Skeletal muscle cell (primary cell): ENCODE results near the gene EZH1.
"Not testable (repeated sequence)": the region's sequence is repeated elsewhere in the genome, so short reads cannot be mapped to it uniquely, and the experiment has no call there.

Experiments used
- DNase-seq: peaks from one replicate; pipeline ENCODE4 v3.0.0-alpha.2; 2010; ENCODE audit warnings: low read depth
- H3K4me3 ChIP-seq: 2 replicates; pipeline ENCODE4 v1.5.1; 2011; ENCODE audit warnings: low read depth, mild to moderate bottlenecking, control low read depth, low read length, moderate library complexity

EZH1 gene

GRCh38 chr17:42773290-42774035 is 28.6 kb upstream of the EZH1 start, which contains the start of gene VPS25:
Gene VPS25 (plus strand): TSS chr17:42773449. CDS start chr17:42773476, 27 bp downstream.
- H3K4me3 ChIP-seq: peak within 1 kb of the TSS; percentile 97
- peak; percentile 51 for DNase-seq

- no peak for DNase-seq
- peak overlapping the region; percentile 97 for H3K4me3 ChIP-seq
These were observed 28.1 kb upstream of the EZH1 start for GRCh38 chr17:42772945-42773289.

GRCh38 chr17:42769964-42770363 is 25.1 kb upstream of the EZH1 start:
- DNase-seq, H3K4me3 ChIP-seq: not testable (repeated sequence)

GRCh38 chr17:42768006-42768405 is 23.2 kb upstream of the EZH1 start:
- H3K4me3 ChIP-seq, DNase-seq: not testable (repeated sequence)

DNA sequence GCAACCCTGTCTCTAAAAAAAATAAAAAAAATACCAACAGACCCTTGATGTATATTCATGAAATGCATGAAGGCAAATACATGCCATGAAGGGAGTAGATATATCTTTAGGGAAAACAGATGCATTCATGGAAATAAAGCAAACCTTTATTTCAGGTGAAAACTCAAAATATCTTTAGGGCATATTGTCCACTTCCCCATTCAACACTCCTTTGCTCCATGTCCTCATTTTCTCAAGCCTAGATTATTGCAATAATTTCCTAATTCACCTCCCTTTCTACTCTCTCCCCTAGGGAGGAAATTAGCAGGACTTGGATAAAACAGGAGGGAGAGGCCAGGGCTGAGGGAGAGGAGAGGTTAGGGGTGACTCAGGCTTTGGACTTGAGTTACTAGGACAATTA is 22.7 kb upstream of the EZH1 start:
- no peak overlapping the region for H3K4me3 ChIP-seq
- no peak for DNase-seq

- DNase-seq: no peak
- no peak overlapping the region for H3K4me3 ChIP-seq
These were observed 21.3 kb upstream of the EZH1 start for GRCh38 chr17:42766124-42766523.

DNA sequence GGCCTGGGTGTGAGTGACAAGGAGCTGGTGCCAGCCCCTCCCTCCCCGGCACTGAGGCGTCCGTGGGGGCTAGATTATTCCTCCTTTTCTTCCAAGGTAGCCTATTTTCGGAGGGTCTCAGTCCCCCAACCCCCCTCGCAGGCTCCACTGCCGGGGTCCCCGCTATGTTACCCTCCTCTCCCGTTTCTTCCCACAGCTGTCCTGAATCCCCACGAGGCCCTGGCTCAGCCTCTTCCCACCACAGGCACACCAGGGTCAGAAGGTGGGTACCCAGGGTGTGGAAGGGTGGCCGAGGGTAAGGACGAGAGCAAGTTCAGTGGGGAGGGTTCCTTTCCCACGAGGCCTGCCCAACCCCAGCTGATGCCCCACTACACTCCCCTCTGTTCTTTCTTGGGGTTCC is 16.8 kb upstream of the EZH1 start:
- H3K4me3 ChIP-seq: peak overlapping the region; percentile 44
- no peak for DNase-seq

DNA sequence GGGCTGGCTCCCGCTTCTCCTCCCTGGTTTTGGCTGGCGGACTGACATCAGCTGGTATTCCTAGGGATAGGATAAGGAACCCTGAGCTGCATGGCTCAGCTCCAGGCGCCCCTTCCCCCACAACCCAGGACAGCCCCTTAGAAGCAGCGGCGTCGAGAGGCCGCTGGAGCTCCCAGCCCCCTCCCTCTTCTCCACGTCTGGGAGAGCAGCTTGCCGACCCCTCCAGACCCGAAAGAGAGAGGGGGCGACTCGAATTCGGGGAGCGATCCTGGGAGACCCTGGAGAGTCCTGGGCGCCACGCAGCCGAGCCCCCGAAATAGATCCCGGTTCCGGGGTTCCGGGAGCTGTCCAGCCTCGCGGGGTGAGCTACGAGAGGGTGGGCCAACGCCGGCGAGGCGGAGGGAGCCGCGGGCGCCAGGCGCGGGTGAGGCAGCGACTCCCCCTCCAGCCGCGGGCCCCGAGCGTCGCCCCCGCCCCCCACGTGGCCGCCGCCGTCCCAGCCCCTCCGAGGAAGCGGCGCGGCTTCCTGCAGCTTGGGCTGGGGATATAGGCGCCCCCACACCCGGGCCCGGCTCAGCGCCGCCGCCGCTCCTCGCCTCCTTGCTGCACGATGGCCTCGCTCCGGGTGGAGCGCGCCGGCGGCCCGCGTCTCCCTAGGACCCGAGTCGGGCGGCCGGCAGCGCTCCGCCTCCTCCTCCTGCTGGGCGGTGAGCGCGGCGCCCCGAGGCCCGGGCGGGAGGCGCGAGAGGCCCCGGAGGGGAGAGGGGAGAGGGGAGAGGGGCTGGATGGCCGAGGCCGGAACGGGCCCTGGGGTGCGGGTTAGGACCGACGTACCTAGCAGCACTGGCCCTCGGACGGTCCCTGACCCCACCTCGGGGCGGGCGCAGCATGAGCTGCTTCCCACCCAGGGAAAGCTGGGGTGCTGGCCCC is 16.1 kb upstream of the EZH1 start, which contains the start of gene RAMP2:
RAMP2 (plus strand) TSS at position 576 of the 930 bp plus-strand sequence; CDS start at position 611, 35 bp downstream.
- H3K4me3 ChIP-seq: peak within 1 kb of the TSS; percentile 44
- DNase-seq: no peak

DNA sequence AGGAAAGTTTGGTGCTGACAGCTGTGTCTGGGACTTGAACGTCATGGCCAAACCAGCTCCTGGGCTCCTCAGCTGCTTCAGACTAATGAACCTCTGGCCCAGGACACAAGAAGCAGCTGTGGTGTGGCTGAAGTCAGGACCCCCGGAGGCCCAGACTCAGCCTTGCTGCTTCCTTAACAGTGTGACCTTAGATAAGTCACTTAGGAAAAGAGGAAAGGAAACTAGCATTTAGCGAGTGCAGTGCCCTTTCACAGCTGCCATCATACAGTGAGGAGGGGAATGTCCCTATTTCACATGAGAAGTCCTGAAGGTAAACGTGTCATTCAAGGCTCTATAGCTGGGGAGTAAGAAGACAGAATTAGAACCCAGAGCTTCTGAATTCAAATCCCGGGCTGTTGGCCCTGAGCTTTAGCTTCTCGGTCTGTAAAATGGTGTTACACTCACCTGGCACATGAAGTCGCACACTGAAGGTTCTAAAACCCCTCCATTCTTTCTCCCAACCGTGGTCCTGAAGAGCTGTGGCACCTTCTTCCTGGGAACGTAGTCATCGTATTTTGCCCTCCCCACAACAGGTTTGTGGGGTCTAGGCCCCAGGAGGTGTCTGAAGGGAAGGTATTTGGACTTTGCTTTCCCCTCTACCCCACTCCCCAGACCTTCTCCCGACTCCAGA is 15.3 kb upstream of the EZH1 start:
- peak overlapping the region; percentile 44 for H3K4me3 ChIP-seq
- DNase-seq: no peak

DNA sequence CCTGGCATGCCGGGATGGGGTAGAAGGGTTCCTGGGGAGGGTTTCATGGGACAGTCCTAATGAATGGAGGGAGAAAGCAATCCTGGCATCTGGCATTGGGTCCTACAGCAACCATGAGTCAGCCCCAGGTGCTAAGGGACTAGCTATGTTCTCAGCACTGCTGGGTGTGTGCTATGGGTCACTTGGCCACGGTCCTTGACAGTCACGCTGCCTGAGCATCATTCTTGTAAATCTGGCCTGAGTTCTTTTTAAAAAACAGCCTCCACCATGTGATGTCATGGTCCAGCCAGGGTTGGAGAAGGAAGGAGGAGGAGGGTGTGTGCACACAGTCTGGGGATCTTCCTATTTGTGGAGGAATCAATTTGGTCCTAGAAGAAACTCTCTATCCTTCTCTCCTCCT is 9.9 kb upstream of the EZH1 start:
- DNase-seq: no peak

DNA sequence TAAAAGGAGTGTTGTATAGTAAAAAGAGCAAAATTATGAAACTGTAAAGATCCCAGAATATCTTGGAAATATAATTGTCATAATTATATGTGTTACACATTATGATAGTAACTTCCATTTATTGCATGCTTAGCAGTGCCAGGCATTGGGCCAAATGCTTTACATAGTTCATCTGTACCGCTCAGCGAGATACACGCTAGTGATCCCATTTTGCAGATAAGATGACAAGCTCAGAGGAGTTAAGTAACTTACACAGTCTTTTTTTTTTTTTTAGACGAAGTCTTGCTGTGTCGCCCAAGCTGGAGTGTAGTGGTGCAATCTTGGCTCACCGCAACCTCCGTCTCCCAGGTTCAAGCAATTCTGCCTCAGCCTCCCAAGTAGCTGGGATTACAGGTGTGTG is 6.8 kb upstream of the EZH1 start:
- DNase-seq: no peak

More for the DNA sequence above, 9.9 kb upstream of the EZH1 start:
- H3K4me3 ChIP-seq: no peak overlapping the region

DNA sequence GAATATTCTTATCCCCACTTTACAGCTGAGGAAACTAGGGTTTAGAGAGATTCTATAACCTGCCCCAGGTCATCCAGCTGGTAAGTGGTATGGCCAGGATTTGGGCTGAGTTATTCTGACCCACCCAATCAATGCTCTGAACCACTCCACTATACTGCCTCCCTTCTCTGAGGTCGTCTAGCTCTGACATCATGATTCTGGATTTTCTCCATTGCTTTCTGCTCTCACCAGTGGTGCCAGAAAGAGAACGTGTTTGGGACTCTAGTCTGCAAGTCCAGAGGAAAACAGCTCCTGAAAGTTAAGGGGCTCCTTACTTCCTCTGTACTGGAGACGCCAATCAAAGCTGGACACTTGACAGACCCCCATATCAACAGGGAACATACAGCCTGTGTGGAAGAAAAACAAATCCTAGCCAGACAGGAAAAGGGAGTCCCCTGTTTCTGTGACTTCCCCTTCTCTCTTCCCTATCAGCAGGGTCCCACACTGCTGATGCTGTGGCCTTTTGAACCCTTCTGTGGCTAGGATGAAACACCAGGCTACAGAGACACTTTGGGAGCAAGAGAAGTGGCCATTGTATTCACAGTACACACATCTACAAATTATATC is 6.0 kb upstream of the EZH1 start:
- no peak overlapping the region for H3K4me3 ChIP-seq
- DNase-seq: no peak

More for the DNA sequence above, 6.8 kb upstream of the EZH1 start:
- no peak overlapping the region for H3K4me3 ChIP-seq

DNA sequence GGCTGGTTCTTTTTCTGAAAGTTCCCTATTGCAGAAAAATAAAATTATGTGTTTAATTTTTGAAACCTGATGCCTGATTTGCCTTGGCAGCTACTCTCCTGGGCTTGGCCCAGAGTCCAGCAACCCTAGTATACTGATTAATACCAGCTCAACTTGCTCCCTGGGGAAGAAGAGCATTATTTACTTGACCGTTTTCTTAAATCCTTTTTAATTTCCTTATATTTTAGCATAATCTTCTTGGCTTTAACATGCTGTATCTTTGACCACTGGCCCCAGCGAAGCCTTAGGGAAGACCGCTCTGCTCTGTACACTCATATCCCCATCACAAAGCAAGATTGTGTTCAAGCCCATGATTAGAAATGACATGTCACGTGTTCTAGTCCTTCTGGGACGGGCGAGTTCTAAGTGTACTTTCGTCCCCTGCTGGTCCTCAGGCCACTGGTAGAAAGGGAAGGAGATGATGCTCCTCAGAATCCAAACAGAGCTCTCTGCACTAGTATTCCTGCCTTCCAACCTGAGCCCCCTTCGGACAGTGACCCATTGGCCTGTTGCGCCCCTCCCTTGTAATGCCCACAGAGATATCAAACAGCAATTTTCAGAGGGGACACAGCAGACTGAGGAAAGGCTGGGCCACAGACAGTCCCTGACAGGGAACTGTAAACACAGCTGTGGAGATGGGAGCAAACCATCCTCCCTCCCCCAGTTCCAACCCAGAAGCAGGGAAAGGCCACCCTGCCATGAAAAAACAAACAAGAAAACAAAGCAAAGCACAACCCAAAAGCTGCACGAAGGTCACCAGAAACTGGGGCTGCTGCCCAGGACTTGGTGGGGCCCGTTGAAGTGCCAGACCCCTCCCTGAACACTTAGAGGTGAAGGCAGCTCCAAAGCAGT is 4.3 kb upstream of the EZH1 start:
- no peak for DNase-seq
- H3K4me3 ChIP-seq: no peak overlapping the region

GRCh38 chr17:42748202-42748907 is 3.5 kb upstream of the EZH1 start:
- no peak for DNase-seq
- H3K4me3 ChIP-seq: no peak overlapping the region

DNA sequence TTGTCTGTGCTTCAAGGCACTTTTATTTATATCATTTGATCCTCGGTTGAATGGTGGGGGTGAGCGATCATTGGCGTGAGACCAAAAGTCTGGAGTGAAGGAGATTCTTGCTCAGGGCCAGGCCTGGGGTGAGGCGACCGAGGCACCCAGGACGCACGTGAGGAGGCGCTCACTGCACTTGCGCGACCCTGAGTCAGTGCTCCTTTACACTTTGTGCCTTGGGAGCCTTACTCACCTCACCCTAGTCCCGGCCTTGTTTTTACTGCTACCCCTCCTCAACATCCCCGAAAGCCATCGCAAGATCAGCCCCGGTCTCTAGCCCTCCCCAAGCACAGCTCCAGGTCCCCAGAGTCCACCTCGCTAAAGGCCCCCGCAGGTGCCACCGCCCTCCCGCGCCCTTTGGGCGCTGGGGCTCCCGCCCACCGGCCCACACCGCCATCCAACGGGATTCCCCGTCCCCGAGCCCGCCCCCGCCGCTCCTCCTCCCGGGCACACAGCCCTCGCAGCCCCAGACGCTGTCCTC is 496 bp downstream of the EZH1 start:
- no peak for DNase-seq

DNA sequence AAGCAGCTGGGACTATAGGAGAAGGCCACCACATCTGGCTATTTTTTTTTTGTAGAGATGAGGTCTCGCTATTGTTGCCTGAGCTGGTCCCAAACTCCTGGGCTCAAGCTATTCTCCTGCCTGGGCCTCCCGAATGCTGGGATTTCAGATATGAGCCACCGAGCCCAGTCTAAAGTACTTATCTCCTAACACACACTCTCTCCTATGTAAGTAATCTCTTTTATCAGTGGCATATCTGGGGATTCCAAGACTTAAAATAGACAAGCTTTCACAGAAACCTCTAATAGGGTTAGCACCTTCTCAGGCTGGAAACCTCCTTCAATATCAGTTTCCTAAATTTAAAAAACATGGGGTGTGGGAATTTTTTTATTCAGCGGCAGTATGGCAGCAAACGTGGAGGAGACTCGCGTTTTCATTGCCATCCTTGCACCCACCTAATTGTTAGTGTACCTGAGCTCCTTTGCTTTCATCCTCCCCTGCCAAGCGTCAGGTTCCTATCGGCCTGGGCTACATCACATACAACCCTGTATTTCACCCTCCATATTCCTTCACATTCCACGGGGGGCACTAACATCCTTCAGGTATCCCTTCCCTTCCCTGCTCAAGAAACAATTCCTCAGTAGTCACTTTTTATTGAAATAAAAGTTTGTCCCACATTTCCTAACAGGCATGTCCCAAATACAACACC is 1.1 kb downstream of the EZH1 start:
- DNase-seq: no peak
- H3K4me3 ChIP-seq: peak overlapping the region; percentile 85

More for the DNA sequence above, 496 bp downstream of the EZH1 start:
- peak overlapping the region; percentile 85 for H3K4me3 ChIP-seq

GRCh38 chr17:42742916-42743315 is 1.9 kb downstream of the EZH1 start:
- H3K4me3 ChIP-seq, DNase-seq: not testable (repeated sequence)
